Left colon (tissue), 2 donors: ENCODE results near the gene RIPOR3. TPM values are rescaled to one million over a fixed set of nuclear protein-coding genes. Genes with fewer than 3 reads are reported as not detected.
A peak's percentile ranks its signal among the peaks of the same experiment; 100 is the strongest.
"Not testable (repeated sequence)": the region's sequence is repeated elsewhere in the genome, so short reads cannot be mapped to it uniquely, and the experiment has no call there.

Experiments used
- ATAC-seq: fragments of 200-7000 bp; cut with Tn5 transposase; one replicate; pipeline ENCODE4 v1.9.1; 2020; ENCODE audit warnings: mild to moderate bottlenecking, moderate library complexity
- DNase-seq, 2 donors: peaks; one replicate each; pipeline ENCODE4 v3.0.0-alpha.2; 2020
- intact Hi-C, 2 donors: fragments of 100-400 bp; cut with DNase I in 1 of 2; cut with micrococcal nuclease in 1 of 2; formaldehyde crosslinking; loops; one replicate each; pipeline versions ENCODE4 v1.11.2 to v1.14.0; 2022; cut with DNase I, micrococcal nuclease
- total RNA-seq, 2 donors: library from RNA; stranded (reverse); fragmentation: NEBNext Ultra II Directional; extraction: Animal tissue kit (Norgen Biotek cat#: 25700); gene quantifications; one replicate each; pipeline ENCODE4 v1.2.1, GENCODE V29; 2021
- donor health status: DM: no; HTN: no; CAD: no.
- donor health status: DM: yes; HTN: yes; CAD: no.

The RIPOR3 gene
- total RNA-seq, 2 donors from 2014 or later, result 3.2 to 3.9 TPM

GRCh38 chr20:50628853-50629669 lies 62.3 kb downstream of the RIPOR3 start:
- intact Hi-C loops, result loop anchor here in 1 of 2 donors (10.0 kb wide), 1 partner anchor 116 kb away; no protein-coding TSS in a partner anchor
- no peak for ATAC-seq
- no peak for DNase-seq

GRCh38 chr20:50628332-50628731 lies 63.0 kb downstream of the RIPOR3 start:
- intact Hi-C loops, result loop anchor here in 1 of 2 donors (10.0 kb wide), 1 partner anchor 116 kb away; no protein-coding TSS in a partner anchor
- ATAC-seq (no peak), DNase-seq (no peak)

- ATAC-seq (no peak), DNase-seq (no peak)
- intact Hi-C loops, result loop anchor here in 1 of 2 donors (10.0 kb wide), 1 partner anchor 117 kb away; no protein-coding TSS in a partner anchor
These were observed 63.6 kb downstream of the RIPOR3 start for GRCh38 chr20:50627747-50628146.

GRCh38 chr20:50625986-50626677 lies 65.2 kb downstream of the RIPOR3 start:
- DNase-seq (peak; percentile 35 to 36), ATAC-seq (peak; percentile 41)
- intact Hi-C loops, result loop anchor here in 1 of 2 donors (10.0 kb wide), 1 partner anchor 119 kb away; no protein-coding TSS in a partner anchor

- no peak for DNase-seq
- intact Hi-C loops, result loop anchor here in 1 of 2 donors (10.0 kb wide), 1 partner anchor 120 kb away; no protein-coding TSS in a partner anchor
- peak; percentile 44 for ATAC-seq
These were observed 66.9 kb downstream of the RIPOR3 start for GRCh38 chr20:50624351-50625016.

- intact Hi-C loops, result loop anchor here in 1 of 2 donors (10.0 kb wide), 1 partner anchor 124 kb away; no protein-coding TSS in a partner anchor
- no peak for DNase-seq
- ATAC-seq, result no peak
These were observed 70.2 kb downstream of the RIPOR3 start for GRCh38 chr20:50621068-50621665.

- intact Hi-C loops, result loop anchor here in 1 of 2 donors (10.0 kb wide), 1 partner anchor 124 kb away; no protein-coding TSS in a partner anchor
- ATAC-seq, result not testable (repeated sequence)
These were observed 70.9 kb downstream of the RIPOR3 start for GRCh38 chr20:50620459-50620858.

GRCh38 chr20:50618537-50618936 lies 72.8 kb downstream of the RIPOR3 start:
- no peak for DNase-seq
- intact Hi-C loops, result no loop called here
- no peak for ATAC-seq

More at GRCh38 chr20:50620459-50620858, 70.9 kb downstream of the RIPOR3 start:
- not testable (repeated sequence) for DNase-seq

- no peak for ATAC-seq
- intact Hi-C loops, result no loop called here
- no peak for DNase-seq
These were observed 74.3 kb downstream of the RIPOR3 start for GRCh38 chr20:50617022-50617421.

- intact Hi-C loops, result no loop called here
- no peak for DNase-seq
- no peak for ATAC-seq
These were observed 75.9 kb downstream of the RIPOR3 start for GRCh38 chr20:50615407-50615806.

GRCh38 chr20:50613438-50614169 lies 77.7 kb downstream of the RIPOR3 start:
- intact Hi-C loops, result no loop called here
- ATAC-seq, result no peak
- no peak for DNase-seq

- intact Hi-C loops, result no loop called here
- no peak for ATAC-seq
- DNase-seq, result no peak
These were observed 80.1 kb downstream of the RIPOR3 start for GRCh38 chr20:50611128-50611810.

GRCh38 chr20:50610212-50610718 lies 81.1 kb downstream of the RIPOR3 start:
- intact Hi-C loops, result no loop called here
- no peak for ATAC-seq

GRCh38 chr20:50609438-50609989 lies 81.8 kb downstream of the RIPOR3 start:
- intact Hi-C loops, result no loop called here
- no peak for ATAC-seq
- no peak for DNase-seq

More at GRCh38 chr20:50610212-50610718, 81.1 kb downstream of the RIPOR3 start:
- no peak for DNase-seq

- ATAC-seq, result no peak
- intact Hi-C loops, result no loop called here
- no peak for DNase-seq
These were observed 82.6 kb downstream of the RIPOR3 start for GRCh38 chr20:50608750-50609104.

- DNase-seq (no peak), ATAC-seq (no peak)
- intact Hi-C loops, result no loop called here
These were observed 83.2 kb downstream of the RIPOR3 start for GRCh38 chr20:50607850-50608749.
